Measurements from ENCODE around the gene MRPS16. TPM values are rescaled to one million over a fixed set of nuclear protein-coding genes. Genes with fewer than 3 reads are reported as not detected.

Gene MRPS16
- total RNA-seq, 1 donor: 83.2 TPM

DNA sequence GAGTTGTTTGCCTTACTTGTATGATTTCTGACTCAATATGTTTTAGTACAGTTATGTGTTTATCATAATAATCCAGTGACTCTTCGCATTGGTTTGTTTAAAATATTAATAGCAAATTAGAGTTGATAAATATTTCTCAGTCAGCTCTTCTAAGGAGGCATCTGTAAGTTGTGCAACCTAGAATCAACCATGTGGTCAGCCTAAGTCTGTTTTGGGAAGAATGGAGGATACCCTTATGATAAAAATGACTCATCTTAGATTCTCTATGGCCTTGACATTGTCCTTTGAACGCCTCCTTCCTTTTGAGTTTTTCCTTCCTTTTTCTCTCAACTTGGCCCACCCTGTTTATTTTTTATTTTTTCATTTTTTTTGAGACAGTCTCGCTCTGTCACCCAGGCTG is 24.2 kb downstream of the MRPS16 start:
- TF ChIP-seq, protein P1, sequence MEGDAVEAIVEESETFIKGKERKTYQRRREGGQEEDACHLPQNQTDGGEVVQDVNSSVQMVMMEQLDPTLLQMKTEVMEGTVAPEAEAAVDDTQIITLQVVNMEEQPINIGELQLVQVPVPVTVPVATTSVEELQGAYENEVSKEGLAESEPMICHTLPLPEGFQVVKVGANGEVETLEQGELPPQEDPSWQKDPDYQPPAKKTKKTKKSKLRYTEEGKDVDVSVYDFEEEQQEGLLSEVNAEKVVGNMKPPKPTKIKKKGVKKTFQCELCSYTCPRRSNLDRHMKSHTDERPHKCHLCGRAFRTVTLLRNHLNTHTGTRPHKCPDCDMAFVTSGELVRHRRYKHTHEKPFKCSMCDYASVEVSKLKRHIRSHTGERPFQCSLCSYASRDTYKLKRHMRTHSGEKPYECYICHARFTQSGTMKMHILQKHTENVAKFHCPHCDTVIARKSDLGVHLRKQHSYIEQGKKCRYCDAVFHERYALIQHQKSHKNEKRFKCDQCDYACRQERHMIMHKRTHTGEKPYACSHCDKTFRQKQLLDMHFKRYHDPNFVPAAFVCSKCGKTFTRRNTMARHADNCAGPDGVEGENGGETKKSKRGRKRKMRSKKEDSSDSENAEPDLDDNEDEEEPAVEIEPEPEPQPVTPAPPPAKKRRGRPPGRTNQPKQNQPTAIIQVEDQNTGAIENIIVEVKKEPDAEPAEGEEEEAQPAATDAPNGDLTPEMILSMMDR (IDR thresholded peaks at IDR 0.05; ENCODE audit: insufficient read depth, low read length): no peak
- peak; percentile 18 for DNase-seq (ENCODE audit: low read depth)
- no peak overlapping the region for H3K4me3 ChIP-seq (ENCODE audit: low read depth, low read length)

DNA sequence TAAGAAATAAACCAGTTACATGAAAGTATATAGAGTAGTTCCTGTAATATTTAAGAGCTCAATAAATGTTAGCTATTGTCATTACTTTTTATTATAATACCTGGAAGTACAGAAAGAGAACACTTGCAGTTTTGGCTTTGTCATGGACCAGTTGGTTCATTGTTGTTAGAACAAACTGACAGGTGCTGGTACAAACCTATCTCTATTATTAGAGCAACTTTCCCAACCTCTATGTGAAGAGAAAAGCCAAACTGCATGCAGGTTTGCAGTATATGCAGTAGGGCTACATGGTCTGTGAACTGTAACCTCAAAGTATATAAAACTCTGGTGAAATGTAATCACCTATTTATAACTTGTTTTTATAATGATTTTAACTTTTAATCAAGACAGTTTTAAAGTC is 25.8 kb downstream of the MRPS16 start:
- H3K4me3 ChIP-seq (ENCODE audit: low read depth, low read length): no peak overlapping the region
- TF ChIP-seq, protein P1 (IDR thresholded peaks at IDR 0.05; ENCODE audit: insufficient read depth, low read length): no peak
- no peak for DNase-seq (ENCODE audit: low read depth)

DNA sequence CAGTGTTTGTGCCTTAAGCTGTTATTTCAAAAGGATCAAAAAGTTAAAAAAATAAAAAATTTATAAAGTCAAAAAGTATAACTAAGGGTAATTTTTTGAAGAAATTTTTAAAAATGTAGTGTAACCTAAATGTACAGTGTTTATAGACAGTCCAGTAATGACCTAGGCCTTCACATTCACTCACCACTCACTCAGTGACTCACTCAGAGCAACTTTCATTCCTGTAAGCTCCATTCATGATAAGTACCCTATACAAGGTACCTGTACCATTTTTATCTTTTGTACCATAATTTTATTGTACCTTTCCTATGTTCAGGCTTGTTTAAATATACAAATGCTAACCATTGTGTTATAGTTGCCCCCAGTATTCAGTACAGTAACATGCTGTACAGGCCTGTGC is 26.9 kb downstream of the MRPS16 start:
- DNase-seq (ENCODE audit: low read depth): no peak
- TF ChIP-seq, protein P1 (IDR thresholded peaks at IDR 0.05; ENCODE audit: insufficient read depth, low read length): no peak
- H3K4me3 ChIP-seq (ENCODE audit: low read depth, low read length): no peak overlapping the region

DNA sequence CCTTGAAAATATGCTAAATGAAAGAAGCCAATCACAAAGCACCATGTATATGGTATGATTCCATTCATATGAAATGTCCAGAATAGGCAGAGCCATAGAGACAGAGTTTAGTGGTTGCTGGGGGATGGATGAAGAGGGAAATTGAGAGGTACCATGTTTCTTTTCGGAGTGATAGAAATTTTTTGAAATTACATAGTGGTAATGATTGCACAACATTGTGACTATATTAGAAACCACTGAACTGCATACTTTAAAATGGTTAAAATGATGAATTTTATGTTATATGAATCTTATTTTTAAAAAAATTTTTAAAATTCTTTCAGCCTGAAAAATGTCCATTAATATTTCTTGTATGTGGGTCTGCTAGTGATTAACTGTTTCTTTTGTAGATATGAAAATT is 31.5 kb downstream of the MRPS16 start:
- DNase-seq (ENCODE audit: low read depth): no peak
- TF ChIP-seq, protein P1 (IDR thresholded peaks at IDR 0.05; ENCODE audit: insufficient read depth, low read length): no peak
- H3K4me3 ChIP-seq (ENCODE audit: low read depth, low read length): no peak overlapping the region

DNA sequence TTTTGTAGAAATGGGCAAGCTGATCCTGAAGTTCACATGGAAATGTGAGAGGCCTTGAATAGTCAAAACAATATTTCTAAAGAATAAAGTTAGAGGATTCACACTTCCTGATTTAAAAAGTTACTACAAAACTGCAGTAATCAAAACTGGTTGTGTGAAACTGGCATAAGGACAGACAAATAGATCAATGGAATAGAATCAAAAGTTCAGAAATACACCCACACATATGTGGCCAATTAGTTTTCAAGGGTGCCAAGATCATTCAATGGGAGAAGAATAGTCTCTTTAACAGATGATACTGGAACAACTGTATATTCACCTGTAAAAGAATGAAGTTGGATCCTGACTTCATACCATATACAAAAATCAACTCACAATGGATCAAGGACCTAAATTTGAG is 33.1 kb downstream of the MRPS16 start:
- H3K4me3 ChIP-seq (ENCODE audit: low read depth, low read length): no peak overlapping the region
- TF ChIP-seq, protein P1 (IDR thresholded peaks at IDR 0.05; ENCODE audit: insufficient read depth, low read length): no peak
- DNase-seq (ENCODE audit: low read depth): no peak

DNA sequence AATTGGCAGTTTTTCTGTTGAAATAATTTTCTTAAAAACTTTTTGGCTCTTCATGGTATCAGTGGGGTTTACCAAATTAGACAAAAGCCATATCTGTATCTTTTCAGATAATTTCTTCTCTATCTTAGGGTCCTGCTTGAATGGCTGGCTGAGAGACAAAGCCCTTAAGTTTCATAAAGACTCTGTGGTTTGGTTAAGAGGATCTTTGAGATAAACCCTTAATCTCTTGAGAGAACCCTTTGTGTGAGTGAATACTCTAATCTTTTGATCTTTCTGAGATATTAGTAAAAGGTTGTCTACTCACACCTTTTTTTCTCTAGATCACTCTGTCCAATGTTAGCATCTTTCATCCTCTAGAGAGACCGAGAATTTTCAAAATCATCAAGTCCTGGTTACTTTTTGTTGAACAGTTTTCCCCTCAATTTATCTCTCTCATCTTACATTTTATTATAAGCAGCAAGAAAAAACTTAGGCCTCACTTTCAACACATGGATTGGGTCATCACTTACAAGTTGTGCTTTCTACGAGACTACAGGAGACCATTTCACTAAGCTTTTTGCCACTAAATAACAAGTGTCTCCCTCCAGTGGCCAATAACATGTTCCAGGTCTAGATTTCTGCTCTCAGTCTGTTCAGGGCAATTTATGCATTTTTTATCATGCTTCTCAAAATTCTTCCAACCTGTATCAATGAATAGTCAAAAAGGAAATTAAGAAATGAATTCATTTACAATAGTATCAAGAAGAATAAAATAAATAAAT is 33.8 kb downstream of the MRPS16 start:
- TF ChIP-seq, protein P1 (IDR thresholded peaks at IDR 0.05; ENCODE audit: insufficient read depth, low read length): peak; percentile 36
- no peak overlapping the region for H3K4me3 ChIP-seq (ENCODE audit: low read depth, low read length)
- DNase-seq (ENCODE audit: low read depth): peak; percentile 29

DNA sequence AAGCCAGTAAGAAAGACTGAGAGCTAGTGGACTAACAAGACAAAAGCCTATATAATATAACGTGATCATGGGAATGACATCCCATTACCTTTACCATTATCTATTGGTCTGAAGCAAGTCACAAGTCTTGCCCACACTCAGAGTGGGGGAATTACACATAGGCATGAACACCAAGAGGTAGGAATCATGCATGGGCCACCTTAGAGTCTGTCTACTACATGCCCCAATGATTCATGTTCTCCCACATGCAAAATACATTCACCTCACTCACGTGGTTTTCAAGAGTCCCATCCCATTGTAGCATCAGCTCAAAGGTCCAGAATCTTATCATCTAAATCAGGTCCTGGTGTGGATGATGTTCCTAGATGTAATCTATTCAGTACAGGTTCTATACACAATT is 34.8 kb downstream of the MRPS16 start:
- DNase-seq (ENCODE audit: low read depth): no peak
- TF ChIP-seq, protein P1 (IDR thresholded peaks at IDR 0.05; ENCODE audit: insufficient read depth, low read length): no peak
- H3K4me3 ChIP-seq (ENCODE audit: low read depth, low read length): no peak overlapping the region
